UCSD-AML1 (cell line): ENCODE data around the gene DCAF8.

Source experiments
- DNase-seq: peaks from one replicate; lab custom pipeline; 2025; ENCODE audit not compliant: unreplicated experiment; lab: John Stamatoyannopoulos, UW

DCAF8 gene

DNA sequence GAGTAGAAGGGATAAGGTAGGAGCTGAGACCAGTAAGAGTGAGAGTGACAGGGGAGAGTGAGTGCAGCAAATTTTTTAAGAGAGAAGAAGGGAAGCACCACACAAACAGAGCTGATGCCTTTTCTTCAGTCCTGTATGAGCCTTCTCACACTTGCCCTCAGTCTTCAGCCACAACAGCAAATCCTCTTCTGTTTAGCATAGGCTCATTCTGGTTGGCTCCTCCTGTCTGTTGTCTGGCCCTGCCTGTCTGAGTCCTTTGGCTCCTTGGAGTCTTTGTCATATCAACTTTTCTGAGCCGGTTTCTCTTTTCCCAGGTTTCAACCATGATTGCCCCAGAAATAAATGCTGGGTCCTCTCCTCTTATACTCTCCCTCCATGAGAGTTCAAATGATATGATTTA lies 84.7 kb downstream of the DCAF8 start:
- DNase-seq: no peak

DNA sequence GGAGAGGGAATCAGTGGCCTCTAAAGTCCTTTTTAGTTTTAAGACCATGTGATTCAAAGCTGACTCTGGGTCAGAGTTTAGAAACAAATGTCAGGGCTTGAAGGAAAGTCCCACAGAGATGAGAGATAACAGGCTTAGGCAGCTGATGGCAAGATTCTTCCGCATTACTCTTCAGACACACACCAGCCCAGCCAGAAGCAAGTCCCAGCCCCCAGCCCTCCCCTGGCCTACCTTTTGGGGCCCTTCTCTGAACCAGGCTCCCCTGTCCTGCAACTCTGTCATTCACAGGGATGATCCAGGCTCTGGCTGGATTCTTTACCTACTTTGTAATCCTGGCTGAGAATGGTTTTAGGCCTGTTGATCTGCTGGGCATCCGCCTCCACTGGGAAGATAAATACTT lies 85.1 kb downstream of the DCAF8 start:
- DNase-seq: no peak

DNA sequence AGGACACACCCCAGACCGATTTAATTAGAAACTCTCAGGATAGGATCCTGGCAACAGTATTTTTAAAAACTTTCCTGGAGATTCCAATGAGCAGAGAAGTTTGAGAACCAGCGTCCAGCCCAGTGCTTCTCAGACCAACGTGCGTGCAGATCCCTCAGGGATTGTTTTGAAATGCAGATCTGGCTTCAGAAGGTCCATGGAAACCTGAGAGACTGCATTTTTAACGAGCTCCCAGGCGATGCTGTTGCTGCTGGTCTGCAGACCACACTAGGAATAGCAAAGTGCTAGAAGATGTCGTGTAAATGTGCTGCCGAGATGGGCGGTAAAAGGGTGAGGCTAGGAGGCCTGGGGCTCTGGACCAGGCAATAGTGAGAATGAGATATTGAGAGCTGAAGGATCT lies 90.4 kb downstream of the DCAF8 start:
- no peak for DNase-seq

DNA sequence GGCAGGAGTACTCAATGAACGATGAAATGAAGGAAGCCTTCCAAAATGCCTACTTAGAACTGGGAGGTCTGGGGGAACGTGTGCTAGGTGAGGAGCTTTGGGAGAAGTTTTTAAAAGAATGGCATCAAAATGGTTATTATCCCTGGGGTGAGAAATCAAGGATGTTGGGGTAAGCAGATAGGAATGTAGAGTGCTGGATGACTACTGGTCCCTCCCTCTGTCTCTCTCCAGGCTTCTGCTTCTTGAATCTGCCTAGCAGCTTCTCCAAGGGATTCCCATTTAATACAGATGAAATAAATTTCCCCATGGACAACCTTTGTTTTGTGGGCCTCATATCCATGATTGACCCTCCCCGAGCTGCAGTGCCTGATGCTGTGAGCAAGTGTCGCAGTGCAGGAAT lies 91.0 kb downstream of the DCAF8 start:
- DNase-seq: no peak

DNA sequence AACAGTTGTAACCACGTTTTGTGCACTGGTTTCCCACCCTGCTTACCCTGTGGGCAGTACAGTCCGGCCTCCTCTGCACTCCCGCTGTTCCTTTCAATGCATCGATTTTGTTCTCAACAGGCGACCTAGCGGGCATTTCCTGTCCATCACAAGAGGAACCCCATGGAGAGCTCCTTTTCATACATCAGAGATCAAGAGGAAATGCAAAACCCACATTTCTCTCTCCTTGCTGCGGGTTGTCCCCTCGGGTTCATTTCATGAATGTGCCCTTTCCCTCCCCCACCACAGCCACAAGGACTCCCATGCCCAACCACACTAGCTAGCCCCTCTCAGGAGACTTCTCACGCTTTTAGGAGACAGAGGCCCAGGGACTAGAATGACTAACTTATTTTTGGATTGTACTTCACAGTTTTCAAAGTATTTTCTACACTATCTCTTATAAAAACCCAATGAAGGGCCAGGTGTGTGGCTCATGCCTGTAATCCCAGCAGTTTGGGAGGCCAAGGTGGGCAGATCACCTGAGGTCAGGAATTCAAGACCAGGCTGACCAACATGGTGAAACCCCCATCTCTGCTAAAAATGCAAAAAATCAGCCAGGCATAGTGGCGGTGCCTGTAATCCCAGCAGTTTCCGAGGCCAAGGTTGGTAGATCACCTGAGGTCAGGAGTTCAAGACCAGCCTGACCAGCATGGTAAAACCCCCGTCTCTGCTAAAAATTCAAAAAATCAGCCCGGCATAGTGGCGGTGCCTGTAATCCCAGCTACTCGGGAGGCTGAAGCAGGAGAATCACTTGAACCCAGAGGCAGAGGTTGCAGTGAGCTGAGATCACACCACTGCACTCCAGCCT lies 92.6 kb downstream of the DCAF8 start:
- DNase-seq: peak; percentile 31

DNA sequence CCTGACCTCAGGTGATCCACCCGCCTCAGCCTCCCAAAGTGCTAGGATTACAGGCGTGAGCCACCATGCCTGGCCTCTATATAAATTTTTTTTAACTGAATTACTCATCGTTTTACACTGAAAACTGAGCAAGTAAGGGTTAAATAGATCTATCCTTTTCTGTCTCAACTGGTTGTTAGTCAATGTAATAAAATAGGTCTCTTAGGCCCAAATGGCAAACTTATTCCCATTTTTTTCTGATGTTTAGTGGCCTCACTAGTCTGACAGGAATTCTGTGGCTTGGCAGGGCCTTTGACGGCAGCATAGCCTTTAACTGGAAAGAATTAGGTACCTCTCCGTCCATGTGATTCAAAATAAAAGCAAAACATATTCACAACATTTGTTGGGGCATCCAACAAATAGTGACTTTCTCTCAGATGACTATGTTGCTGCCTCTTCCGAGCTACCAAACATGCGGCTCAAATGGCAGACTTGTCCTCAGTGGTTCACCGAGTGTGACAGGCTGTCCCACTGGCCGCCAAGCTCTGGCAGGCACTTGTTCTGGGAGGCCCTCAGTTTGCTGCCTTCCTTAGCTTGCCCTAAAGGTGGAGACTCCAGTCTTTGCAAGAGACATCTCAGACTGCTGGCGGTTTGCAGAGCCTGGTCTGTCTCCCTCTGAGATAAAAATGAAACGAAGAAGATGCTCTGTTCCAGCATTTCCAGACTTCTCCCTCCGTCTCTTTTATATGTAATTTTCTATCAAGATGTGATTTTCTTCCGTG lies 93.6 kb downstream of the DCAF8 start:
- DNase-seq: no peak

DNA sequence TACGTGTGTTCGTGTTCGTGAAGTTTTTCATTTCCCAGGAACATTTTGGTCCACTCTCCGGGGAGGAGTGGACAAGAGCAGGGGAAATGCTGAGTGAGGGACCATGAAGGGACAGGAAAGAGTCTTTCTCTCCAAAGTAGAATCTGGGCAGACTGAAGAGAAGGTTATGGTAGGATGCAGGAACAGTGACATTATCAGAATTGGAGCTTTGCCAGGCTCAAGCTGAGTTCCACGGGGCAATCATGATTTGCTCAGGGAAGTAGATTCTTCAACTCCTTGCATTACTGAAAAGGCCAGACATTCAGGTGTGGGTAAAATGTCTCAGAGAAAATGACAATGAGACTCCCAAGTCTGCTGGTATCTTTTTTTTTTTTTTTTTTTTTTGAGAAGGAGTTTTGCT lies 94.3 kb downstream of the DCAF8 start:
- no peak for DNase-seq

DNA sequence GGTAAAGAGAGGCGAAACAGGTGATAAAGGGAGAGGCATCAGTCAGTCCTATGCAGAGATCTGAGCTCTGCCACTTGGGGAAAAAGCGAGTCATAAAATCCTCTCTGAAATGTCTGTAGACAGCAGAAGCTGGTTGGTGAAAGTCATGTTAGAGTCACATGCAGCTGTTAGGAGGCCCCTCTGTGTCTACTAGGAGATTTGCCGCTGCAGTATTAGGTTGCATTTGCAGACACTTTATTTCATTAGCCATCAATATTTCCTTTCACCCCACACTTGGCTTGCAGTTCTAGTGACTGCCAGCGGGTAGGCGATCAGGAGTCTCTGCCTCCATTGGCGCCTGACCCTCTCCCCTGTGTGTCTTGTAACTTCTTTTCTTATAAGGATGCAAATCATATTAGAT lies 94.8 kb downstream of the DCAF8 start:
- no peak for DNase-seq

DNA sequence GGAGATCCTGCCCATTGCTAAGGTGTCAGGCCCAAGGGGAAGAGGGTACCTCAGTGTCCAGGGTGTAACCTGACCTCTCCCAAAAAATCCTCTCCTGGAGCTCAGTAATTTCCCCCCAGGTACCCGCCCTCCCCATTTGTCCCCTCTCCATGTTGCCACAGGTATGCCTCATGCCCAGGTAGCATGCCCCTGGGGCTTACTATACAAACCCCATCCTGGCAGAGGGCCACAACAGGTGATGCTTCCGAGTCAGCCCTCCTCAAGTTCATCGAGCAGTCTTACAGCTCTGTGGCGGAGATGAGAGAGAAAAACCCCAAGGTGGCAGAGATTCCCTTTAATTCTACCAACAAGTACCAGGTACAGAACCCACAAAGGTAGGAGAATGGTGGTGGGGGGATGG lies 95.3 kb downstream of the DCAF8 start:
- DNase-seq: no peak

DNA sequence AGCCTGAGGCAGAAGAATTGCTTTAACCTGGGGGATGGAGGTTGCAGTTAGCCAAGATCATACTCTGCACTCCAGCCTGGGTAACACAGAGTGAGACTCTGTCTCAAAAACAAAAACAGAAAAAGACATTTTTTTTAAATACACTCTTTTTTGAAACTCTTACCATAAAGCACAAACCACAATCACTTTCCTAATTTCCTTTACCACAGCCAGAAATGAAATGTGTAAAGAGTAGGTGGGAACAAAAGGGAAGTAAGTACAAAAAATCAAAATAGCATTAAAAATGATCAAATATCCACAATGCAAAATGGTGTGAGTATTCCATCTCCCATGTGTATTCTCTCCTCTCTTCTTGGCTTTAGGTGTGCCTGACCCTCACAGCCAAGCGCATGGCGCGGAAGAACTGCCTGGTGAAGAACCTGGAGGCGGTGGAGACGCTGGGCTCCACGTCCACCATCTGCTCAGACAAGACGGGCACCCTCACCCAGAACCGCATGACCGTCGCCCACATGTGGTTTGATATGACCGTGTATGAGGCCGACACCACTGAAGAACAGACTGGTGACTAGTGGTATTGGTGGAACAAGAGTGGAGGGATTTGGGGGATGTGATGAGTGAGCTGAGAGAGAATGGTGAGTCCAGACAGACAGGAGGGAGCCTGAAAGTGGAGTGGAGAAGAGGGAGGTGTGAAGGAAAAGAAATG lies 96.0 kb downstream of the DCAF8 start:
- DNase-seq: no peak
